Measurements from ENCODE around the gene TMEM235. TPM values are rescaled to one million over a fixed set of nuclear protein-coding genes. Genes with fewer than 3 reads are reported as not detected.
A peak's percentile ranks its signal among the peaks of the same experiment; 100 is the strongest.

TMEM235 gene
- total RNA-seq, 1 donor, result not detected

GRCh38 chr17:78223061-78223460 lies 8.4 kb upstream of the TMEM235 start:
- DNase-seq (ENCODE audit: insufficient read length, low spot score, missing footprints), result no peak
- Histone ChIP-seq H3K27ac (ENCODE audit: low read depth, low read length) (no peak overlapping the region), H3K79me2 (ENCODE audit: insufficient read depth, low read length) (peaks cover 15% of the 10 kb centered on the region), H4K20me1 (ENCODE audit: insufficient read depth, low read length) (no peaks in the 10 kb centered on the region), H3K4me2 (ENCODE audit: insufficient read depth, low read length) (no peak overlapping the region), H3K36me3 (ENCODE audit: insufficient read depth, low read length) (peaks cover 33% of the 10 kb centered on the region), H3K4me1 (ENCODE audit: insufficient read depth, low read length) (no peaks in the 10 kb centered on the region), H2AFZ (ENCODE audit: low read length) (no peak overlapping the region), H3K4me3 (ENCODE audit: insufficient read depth, low read length) (no peak overlapping the region), H3K27me3 (ENCODE audit: insufficient read depth, low read length) (no peaks in the 10 kb centered on the region), H3K9me3 (ENCODE audit: low read depth, low read length) (no peaks in the 10 kb centered on the region)
- no peak for TF ChIP-seq CTCF (IDR thresholded peaks at IDR 0.05; ENCODE audit: extremely low read depth, low read depth, low read length)

GRCh38 chr17:78223765-78224164 lies 7.7 kb upstream of the TMEM235 start:
- no peaks in the 10 kb centered on the region for H3K9me3 ChIP-seq (ENCODE audit: low read depth, low read length)
- H2AFZ ChIP-seq (ENCODE audit: low read length), result peak overlapping the region; percentile 22
- H3K27me3 ChIP-seq (ENCODE audit: insufficient read depth, low read length), result no peaks in the 10 kb centered on the region
- H3K36me3 ChIP-seq (ENCODE audit: insufficient read depth, low read length), result peaks cover 33% of the 10 kb centered on the region
- H4K20me1 ChIP-seq (ENCODE audit: insufficient read depth, low read length), result no peaks in the 10 kb centered on the region
- DNase-seq (ENCODE audit: insufficient read length, low spot score, missing footprints), result peak; percentile 41
- H3K27ac ChIP-seq (ENCODE audit: low read depth, low read length), result no peak overlapping the region
- TF ChIP-seq CTCF (IDR thresholded peaks at IDR 0.05; ENCODE audit: extremely low read depth, low read depth, low read length), result no peak
- H3K4me2 ChIP-seq (ENCODE audit: insufficient read depth, low read length), result no peak overlapping the region
- H3K4me1 ChIP-seq (ENCODE audit: insufficient read depth, low read length), result no peaks in the 10 kb centered on the region
- H3K79me2 ChIP-seq (ENCODE audit: insufficient read depth, low read length), result peaks cover 14% of the 10 kb centered on the region
- no peak overlapping the region for H3K4me3 ChIP-seq (ENCODE audit: insufficient read depth, low read length)

- H3K9me3 ChIP-seq (ENCODE audit: low read depth, low read length), result no peaks in the 10 kb centered on the region
- no peak overlapping the region for H3K4me2 ChIP-seq (ENCODE audit: insufficient read depth, low read length)
- H3K27ac ChIP-seq (ENCODE audit: low read depth, low read length), result no peak overlapping the region
- H4K20me1 ChIP-seq (ENCODE audit: insufficient read depth, low read length), result no peaks in the 10 kb centered on the region
- H3K4me3 ChIP-seq (ENCODE audit: insufficient read depth, low read length), result peak overlapping the region; percentile 19
- H3K27me3 ChIP-seq (ENCODE audit: insufficient read depth, low read length), result no peaks in the 10 kb centered on the region
- H2AFZ ChIP-seq (ENCODE audit: low read length), result peak overlapping the region; percentile 91
- H3K36me3 ChIP-seq (ENCODE audit: insufficient read depth, low read length), result peaks cover 31% of the 10 kb centered on the region
- DNase-seq (ENCODE audit: insufficient read length, low spot score, missing footprints), result peak; percentile 70
- no peaks in the 10 kb centered on the region for H3K4me1 ChIP-seq (ENCODE audit: insufficient read depth, low read length)
- H3K79me2 ChIP-seq (ENCODE audit: insufficient read depth, low read length), result peaks cover 7% of the 10 kb centered on the region
- no peak for TF ChIP-seq CTCF (IDR thresholded peaks at IDR 0.05; ENCODE audit: extremely low read depth, low read depth, low read length)
Measured at GRCh38 chr17:78224231-78225087, 7.0 kb upstream of the TMEM235 start.

- Histone ChIP-seq H3K27me3 (ENCODE audit: insufficient read depth, low read length) (peaks cover 2% of the 10 kb centered on the region), H3K9me3 (ENCODE audit: low read depth, low read length) (no peaks in the 10 kb centered on the region), H3K4me2 (ENCODE audit: insufficient read depth, low read length) (no peak overlapping the region), H3K4me1 (ENCODE audit: insufficient read depth, low read length) (no peaks in the 10 kb centered on the region), H3K36me3 (ENCODE audit: insufficient read depth, low read length) (peaks cover 27% of the 10 kb centered on the region), H2AFZ (ENCODE audit: low read length) (peak overlapping the region; percentile 91), H4K20me1 (ENCODE audit: insufficient read depth, low read length) (no peaks in the 10 kb centered on the region), H3K79me2 (ENCODE audit: insufficient read depth, low read length) (peaks cover 3% of the 10 kb centered on the region), H3K4me3 (ENCODE audit: insufficient read depth, low read length) (no peak overlapping the region), H3K27ac (ENCODE audit: low read depth, low read length) (no peak overlapping the region)
- peak; percentile 50 for DNase-seq (ENCODE audit: insufficient read length, low spot score, missing footprints)
- no peak for TF ChIP-seq CTCF (IDR thresholded peaks at IDR 0.05; ENCODE audit: extremely low read depth, low read depth, low read length)
Measured at GRCh38 chr17:78225088-78225865, 6.2 kb upstream of the TMEM235 start.
